Type B pancreatic cell (in vitro differentiated cells): ENCODE results near the gene RLN2. TPM values are rescaled to one million over a fixed set of nuclear protein-coding genes. Genes with fewer than 3 reads are reported as not detected.
"Not testable (repeated sequence)": the region's sequence is repeated elsewhere in the genome, so short reads cannot be mapped to it uniquely, and the experiment has no call there.

ENCODE experiments used
- DNase-seq: peaks from one replicate; pipeline ENCODE4 v3.0.0; 2021; ENCODE audit warnings: mixed read lengths; ENCODE audit not compliant: unreplicated experiment; ENCODE audit errors: extremely low spot score
- H3K27ac Mint-ChIP-seq: 2 replicates; pipeline ENCODE4 v1.8.0; 2021; ENCODE audit warnings: mild to moderate bottlenecking, mixed read lengths
- H3K27me3 Mint-ChIP-seq: 2 replicates; pipeline ENCODE4 v1.8.0; 2021; ENCODE audit warnings: mixed read lengths
- H3K36me3 Mint-ChIP-seq: 2 replicates; pipeline ENCODE4 v1.8.0; 2021; ENCODE audit warnings: mixed read lengths
- H3K4me1 Mint-ChIP-seq: one replicate; pipeline ENCODE4 v1.8.0; 2021; ENCODE audit warnings: mixed read lengths; ENCODE audit not compliant: unreplicated experiment
- H3K4me3 Mint-ChIP-seq: 2 replicates; pipeline ENCODE4 v1.8.0; 2021; ENCODE audit warnings: mild to moderate bottlenecking, mixed read lengths
- H3K9me3 Mint-ChIP-seq: 2 replicates; pipeline ENCODE4 v1.8.0; 2021; ENCODE audit warnings: mixed read lengths
- long read RNA-seq: library from polyadenylated mRNA; unstranded; transcript quantifications from one replicate; pipeline ENCODE4 v2.0.0, GENCODE V29; 2020
- total RNA-seq: library from RNA; stranded (reverse); gene quantifications from 2 replicates; pipeline ENCODE4 v1.2.1, GENCODE V29; 2021; ENCODE audit warnings: low replicate concordance
- TF ChIP-seq, protein P1 (sequence below): fragments of 200-600 bp; sonication (generic); conservative IDR thresholded peaks from 2 replicates; pipeline ENCODE4 v1.5.0; 2021; ENCODE audit warnings: antibody characterized with exemption, mild to moderate bottlenecking

RLN2 gene, protein sequence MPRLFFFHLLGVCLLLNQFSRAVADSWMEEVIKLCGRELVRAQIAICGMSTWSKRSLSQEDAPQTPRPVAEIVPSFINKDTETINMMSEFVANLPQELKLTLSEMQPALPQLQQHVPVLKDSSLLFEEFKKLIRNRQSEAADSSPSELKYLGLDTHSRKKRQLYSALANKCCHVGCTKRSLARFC
- 1.5 TPM in 1 of 2 replicates, not detected in the other for total RNA-seq
- long read RNA-seq, partial matches to known transcripts: 2 of 3 reads
- long read RNA-seq, other reads (novel, unspliced or antisense): 1 of 3 reads

DNA sequence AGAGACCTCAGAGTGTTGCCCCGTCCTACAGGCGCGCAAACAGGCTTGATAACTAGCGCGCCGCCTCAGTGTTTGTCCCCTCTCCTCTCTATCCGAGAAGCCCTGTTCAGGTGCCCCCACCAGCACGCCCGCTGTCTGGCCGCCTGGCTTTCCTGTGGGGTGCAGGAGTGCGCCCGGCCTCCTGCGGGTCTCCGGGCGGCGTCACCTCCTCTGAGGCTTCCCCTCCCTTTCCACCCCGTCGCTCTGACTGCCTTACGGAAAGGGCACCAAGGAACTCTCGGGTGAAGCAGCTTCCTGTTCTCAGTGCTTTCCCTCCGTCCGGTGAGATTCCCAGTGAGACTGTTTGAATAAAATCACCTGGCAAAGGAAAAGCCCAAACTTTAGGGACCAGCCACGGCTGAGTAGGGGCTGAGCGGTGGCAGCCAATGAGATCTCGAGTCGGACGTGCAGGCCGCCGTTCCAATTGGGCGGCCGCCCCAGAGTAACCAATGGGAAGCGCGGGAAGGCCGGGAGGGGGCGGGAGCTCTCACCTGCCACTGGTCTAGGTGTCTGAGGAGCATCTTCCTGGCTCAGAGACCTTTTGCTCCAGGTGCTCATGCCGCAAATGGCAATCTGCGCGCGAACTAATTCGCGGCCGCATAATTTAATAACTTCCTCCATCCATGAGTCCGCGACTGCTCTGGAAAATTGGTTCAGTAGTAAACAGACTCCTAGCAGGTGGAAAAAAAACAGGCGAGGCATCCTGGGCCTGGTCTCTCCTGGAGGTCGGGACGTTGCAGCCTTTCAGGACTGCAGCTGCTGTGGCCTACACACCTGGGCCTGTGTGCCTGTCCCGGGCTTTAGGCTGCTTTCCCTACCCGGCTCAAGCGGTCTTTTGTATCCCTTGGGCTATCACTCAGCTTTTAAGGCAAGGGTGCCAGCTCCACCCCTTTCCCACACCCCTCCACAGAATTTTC, at the start of gene RLN2:
RLN2 (minus strand) TSS at position 877 of the 956 bp plus-strand sequence; CDS start at position 741, 136 bp downstream.
- not testable (repeated sequence) for H3K36me3 Mint-ChIP-seq, H3K4me1 Mint-ChIP-seq, H3K9me3 Mint-ChIP-seq, H3K27me3 Mint-ChIP-seq, H3K27ac Mint-ChIP-seq, DNase-seq
- H3K4me3 Mint-ChIP-seq: peak within 1 kb of the TSS; percentile 60

DNA sequence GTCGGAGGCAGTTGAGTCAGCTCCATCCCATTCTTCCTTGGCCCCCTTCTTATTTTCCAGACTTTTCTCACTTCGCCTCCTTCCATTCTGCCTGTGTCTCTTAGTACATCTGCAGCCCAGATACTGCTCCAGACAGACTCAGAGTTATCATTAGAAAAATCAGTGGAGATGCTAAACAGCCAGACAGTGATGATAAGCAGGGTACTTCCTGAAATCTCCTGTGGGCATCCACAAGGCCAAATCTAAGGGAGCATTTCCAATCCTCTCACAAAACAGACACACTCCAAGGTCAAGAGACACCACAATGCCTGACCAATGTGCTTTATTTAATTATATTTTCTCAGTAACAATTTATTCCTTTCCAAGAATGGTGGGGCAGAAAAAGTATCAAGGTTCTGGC, 49.7 kb upstream of the RLN2 start:
- no peak overlapping the region for H3K4me3 Mint-ChIP-seq
- TF ChIP-seq, protein P1, sequence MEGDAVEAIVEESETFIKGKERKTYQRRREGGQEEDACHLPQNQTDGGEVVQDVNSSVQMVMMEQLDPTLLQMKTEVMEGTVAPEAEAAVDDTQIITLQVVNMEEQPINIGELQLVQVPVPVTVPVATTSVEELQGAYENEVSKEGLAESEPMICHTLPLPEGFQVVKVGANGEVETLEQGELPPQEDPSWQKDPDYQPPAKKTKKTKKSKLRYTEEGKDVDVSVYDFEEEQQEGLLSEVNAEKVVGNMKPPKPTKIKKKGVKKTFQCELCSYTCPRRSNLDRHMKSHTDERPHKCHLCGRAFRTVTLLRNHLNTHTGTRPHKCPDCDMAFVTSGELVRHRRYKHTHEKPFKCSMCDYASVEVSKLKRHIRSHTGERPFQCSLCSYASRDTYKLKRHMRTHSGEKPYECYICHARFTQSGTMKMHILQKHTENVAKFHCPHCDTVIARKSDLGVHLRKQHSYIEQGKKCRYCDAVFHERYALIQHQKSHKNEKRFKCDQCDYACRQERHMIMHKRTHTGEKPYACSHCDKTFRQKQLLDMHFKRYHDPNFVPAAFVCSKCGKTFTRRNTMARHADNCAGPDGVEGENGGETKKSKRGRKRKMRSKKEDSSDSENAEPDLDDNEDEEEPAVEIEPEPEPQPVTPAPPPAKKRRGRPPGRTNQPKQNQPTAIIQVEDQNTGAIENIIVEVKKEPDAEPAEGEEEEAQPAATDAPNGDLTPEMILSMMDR: no peak
- H3K27me3 Mint-ChIP-seq: no peaks in the 10 kb centered on the region
- H3K27ac Mint-ChIP-seq: no peak overlapping the region
- no peaks in the 10 kb centered on the region for H3K4me1 Mint-ChIP-seq
- H3K36me3 Mint-ChIP-seq: peaks cover 6% of the 10 kb centered on the region
- no peak for DNase-seq
- H3K9me3 Mint-ChIP-seq: peaks cover 4% of the 10 kb centered on the region

DNA sequence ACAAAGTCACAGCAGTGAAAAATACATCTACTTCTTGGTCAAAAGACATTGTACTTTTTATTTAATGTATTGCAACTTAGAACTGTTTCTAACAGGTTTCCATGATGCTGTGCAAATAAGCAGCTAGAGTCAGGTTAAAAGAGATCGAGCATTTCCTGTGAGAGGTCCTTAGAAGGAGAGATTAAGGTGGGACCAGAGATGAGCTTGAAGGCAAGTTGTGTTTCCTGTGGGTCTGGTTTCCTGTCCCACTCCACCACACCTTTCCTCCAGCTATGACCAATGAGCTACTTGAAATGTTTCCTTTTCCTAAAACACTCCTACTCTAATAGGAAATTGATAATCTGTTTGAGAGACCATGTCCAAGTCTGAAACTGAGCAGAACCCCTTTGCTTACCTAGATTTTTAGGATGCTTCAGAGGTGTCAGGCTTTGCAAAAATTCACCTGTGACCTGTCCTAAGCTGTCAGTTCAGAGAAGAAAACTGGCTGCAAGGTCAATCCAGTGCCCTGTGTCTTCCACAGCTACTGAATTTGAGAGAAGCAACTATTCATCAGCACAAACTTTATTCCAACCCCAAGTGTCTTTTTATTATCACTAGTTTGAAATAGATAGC, 48.2 kb upstream of the RLN2 start:
- TF ChIP-seq, protein P1: no peak
- H3K4me1 Mint-ChIP-seq: no peaks in the 10 kb centered on the region

DNA sequence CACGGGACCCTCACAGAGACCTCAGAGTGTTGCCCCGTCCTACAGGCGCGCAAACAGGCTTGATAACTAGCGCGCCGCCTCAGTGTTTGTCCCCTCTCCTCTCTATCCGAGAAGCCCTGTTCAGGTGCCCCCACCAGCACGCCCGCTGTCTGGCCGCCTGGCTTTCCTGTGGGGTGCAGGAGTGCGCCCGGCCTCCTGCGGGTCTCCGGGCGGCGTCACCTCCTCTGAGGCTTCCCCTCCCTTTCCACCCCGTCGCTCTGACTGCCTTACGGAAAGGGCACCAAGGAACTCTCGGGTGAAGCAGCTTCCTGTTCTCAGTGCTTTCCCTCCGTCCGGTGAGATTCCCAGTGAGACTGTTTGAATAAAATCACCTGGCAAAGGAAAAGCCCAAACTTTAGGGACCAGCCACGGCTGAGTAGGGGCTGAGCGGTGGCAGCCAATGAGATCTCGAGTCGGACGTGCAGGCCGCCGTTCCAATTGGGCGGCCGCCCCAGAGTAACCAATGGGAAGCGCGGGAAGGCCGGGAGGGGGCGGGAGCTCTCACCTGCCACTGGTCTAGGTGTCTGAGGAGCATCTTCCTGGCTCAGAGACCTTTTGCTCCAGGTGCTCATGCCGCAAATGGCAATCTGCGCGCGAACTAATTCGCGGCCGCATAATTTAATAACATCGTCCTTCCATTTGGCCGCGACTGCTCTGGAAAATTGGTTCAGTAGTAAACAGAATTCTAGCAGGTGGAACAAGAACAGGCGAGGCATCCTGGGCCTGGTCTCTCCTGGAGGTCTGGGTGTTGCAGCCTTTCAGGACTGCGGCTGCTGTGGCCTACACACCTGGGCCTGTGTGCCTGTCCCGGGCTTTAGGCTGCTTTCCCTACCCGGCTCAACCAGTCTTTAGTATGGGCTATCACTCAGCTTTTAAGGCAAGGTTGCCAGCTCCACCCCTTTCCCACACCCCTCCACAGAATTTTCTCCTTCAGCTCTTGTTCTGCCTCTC, 34.8 kb upstream of the RLN2 start, which contains the start of gene RLN1:
RLN1 (minus strand) TSS at position 885 of the 990 bp plus-strand sequence; CDS start at position 755, 130 bp downstream.
- not testable (repeated sequence) for H3K4me1 Mint-ChIP-seq, H3K27me3 Mint-ChIP-seq, H3K36me3 Mint-ChIP-seq, DNase-seq, H3K9me3 Mint-ChIP-seq
- Mint-ChIP-seq H3K27ac (peak within 1 kb of the TSS; percentile 78), H3K4me3 (peak within 1 kb of the TSS; percentile 80)

More for the DNA sequence above, 48.2 kb upstream of the RLN2 start:
- Mint-ChIP-seq H3K9me3 (peaks cover 7% of the 10 kb centered on the region), H3K4me3 (no peak overlapping the region), H3K27me3 (no peaks in the 10 kb centered on the region), H3K27ac (no peak overlapping the region), H3K36me3 (peaks cover 6% of the 10 kb centered on the region)
- DNase-seq: no peak

DNA sequence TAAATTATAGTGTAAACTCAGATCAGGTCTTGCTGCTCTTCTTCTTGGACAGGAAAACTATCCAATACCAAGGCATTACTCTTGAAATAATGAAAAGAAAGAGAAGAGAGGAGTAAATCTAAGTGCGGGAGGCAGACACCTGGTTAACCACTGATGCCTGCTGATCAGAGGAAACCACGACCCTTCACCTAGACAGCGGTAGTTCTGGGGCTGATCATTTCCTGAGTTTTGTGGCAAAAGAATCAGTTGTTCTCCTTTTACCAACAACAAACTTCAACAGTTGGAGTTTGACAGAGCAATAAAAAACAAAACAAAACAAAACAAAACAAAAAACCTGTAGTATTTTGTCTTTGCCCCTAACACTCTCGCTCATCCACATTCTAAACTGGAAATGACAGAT, 32.2 kb upstream of the RLN2 start:
- TF ChIP-seq, protein P1: no peak
- Mint-ChIP-seq H3K4me1 (no peaks in the 10 kb centered on the region), H3K9me3 (no peaks in the 10 kb centered on the region), H3K27ac (no peak overlapping the region), H3K4me3 (no peak overlapping the region), H3K36me3 (no peaks in the 10 kb centered on the region), H3K27me3 (no peaks in the 10 kb centered on the region)
- no peak for DNase-seq

DNA sequence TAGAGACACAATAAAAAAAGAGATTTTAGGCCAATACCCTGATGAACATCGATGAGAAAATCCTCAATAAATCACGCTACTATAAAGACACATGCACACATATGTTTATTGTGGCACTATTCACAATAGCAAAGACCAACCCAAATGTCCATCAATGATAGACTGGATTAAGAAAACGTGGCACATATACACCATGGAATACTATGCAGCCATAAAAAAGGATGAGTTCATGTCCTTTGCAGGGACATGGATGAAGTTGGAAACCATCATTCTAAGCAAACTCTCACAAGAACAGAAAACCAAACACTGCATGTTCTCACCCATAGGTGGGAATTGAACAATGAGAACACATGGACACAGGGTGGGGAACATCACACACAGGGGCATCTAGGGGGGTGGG, 26.8 kb upstream of the RLN2 start:
- H3K36me3 Mint-ChIP-seq, H3K9me3 Mint-ChIP-seq, H3K27me3 Mint-ChIP-seq, H3K27ac Mint-ChIP-seq, DNase-seq, H3K4me3 Mint-ChIP-seq, H3K4me1 Mint-ChIP-seq: not testable (repeated sequence)
